Kidney (tissue), 14 donors: ENCODE data around the gene TPO. TPM values are rescaled to one million over a fixed set of nuclear protein-coding genes. Genes with fewer than 3 reads are reported as not detected.

Source experiments
- DNase-seq, 5 donors: peaks; one replicate each; pipeline ENCODE4 v3.0.0-alpha.2; 2013 to 2020
- FAIRE-seq: peaks from 2 replicates; lab custom pipeline; 2012; peaks lifted over from hg19 to GRCh38; lab: Jason Lieb, UNC
- H3K27ac ChIP-seq, 2 donors: one replicate each; pipeline ENCODE4 v1.7.0; 2013; ENCODE audit warnings: low read depth in 2 of 2, low read length in 2 of 2, inconsistent platforms in 1 of 2
- H3K27me3 ChIP-seq: one replicate; pipeline ENCODE4 v1.7.1; 2013; ENCODE audit warnings: low read length, inconsistent platforms; ENCODE audit not compliant: control insufficient read depth, insufficient read depth
- H3K36me3 ChIP-seq, 3 donors: one replicate each; pipeline versions ENCODE4 v1.7.0 to v1.7.1; 2013; ENCODE audit warnings: low read length in 3 of 3, control low read depth in 1 of 3, inconsistent platforms in 1 of 3; ENCODE audit not compliant: insufficient read depth in 3 of 3, control insufficient read depth in 2 of 3
- H3K4me1 ChIP-seq, 3 donors: one replicate each; pipeline versions ENCODE4 v1.7.0 to v1.7.1; 2013; ENCODE audit warnings: low read length in 3 of 3, inconsistent platforms in 1 of 3, low read depth in 1 of 3; ENCODE audit not compliant: control insufficient read depth in 2 of 3, insufficient read depth in 2 of 3
- H3K4me3 ChIP-seq, 3 donors: one replicate each; pipeline versions ENCODE4 v1.7.0 to v1.8.1; 2013; ENCODE audit warnings: low read length in 3 of 3, control low read depth in 1 of 3, inconsistent platforms in 1 of 3
- H3K9ac ChIP-seq, 3 donors: one replicate each; pipeline versions ENCODE4 v1.7.0 to v1.7.1; 2013; ENCODE audit warnings: low read length in 3 of 3, control low read depth in 1 of 3, inconsistent platforms in 1 of 3
- H3K9me3 ChIP-seq, 3 donors: one replicate each; pipeline versions ENCODE4 v1.7.0 to v1.7.1; 2013; ENCODE audit warnings: low read length in 3 of 3, control low read depth in 1 of 3, inconsistent platforms in 1 of 3; ENCODE audit not compliant: control insufficient read depth in 2 of 3, insufficient read depth in 1 of 3
- CTCF ChIP-seq: IDR thresholded peaks from 3 replicates; pipeline ENCODE4 v1.5.1; 2012; ENCODE audit warnings: mild to moderate bottlenecking, moderate library complexity, borderline replicate concordance; ENCODE audit not compliant: insufficient read depth; ENCODE audit errors: extremely low read depth
- intact Hi-C: fragments of 100-400 bp; cut with DNase I; formaldehyde crosslinking; loops from one replicate; pipeline ENCODE4 v1.11.1; 2022
- polyA plus RNA-seq: library from polyadenylated mRNA; stranded (reverse); fragments of 350-450 nt; fragmentation: Illumina TruSeq; extraction: RNeasy Lipid Tissue Mini Kit (QIAGEN cat#74804); gene quantifications from one replicate; pipeline ENCODE4 v1.2.3, GENCODE V29; 2014; ENCODE audit warnings: low read depth, low replicate concordance; ENCODE audit not compliant: insufficient read depth
- total RNA-seq: library from RNA; stranded (reverse); fragmentation: NEBNext Ultra II Directional; extraction: Animal tissue kit (Norgen Biotek cat#: 25700); gene quantifications from one replicate; pipeline ENCODE4 v1.2.1, GENCODE V29; 2021
- donor health status: control.
- donor health status: control.
- donor health status: control.
- donor health status: control.
- donor health status: control.
- donor health status: DM: yes; HTN: yes; CAD: no.
- donor health status: Normal renal cell carcinoma (clear cell type).

The TPO gene
- total and polyA plus RNA-seq, 2 donors from 2014 or later: not detected

DNA sequence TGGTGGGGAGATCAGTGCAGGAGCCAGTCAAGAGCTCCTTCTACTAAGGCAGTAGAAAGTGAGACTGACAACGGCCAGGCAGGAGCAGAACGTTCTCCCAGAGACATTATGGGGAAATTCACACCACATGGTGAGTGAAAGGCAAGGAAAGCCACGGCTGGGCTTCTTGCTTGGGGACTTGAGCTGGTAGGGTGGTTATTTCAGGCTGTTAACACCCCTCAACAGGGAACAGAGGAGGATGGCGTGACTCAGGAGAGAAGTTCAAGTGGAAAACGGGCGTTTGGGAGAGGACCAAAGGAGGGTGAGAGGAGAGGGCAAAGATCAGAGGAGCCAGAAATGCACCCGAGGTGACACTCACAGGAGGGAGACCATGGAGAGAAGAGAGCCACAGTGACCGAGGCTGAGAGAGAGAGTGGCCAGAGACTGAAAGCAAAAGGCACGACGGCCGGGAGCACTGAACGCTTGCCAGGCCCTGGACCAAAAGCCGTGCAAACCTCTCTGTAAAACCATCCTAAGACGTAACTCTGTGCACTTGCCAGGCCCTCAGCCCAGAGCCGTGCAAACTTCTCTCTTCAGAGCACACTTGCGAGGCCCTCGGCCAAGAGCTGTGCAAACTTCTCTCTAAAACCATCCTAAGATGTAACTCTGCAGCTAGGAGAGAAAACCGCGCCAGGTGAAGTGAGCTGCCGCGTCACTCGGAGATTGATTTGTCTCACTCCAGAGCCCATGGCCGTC lies 7.7 kb downstream of the TPO start:
- no peak for FAIRE-seq
- Histone ChIP-seq H3K4me3 (no peak overlapping the region), H3K36me3 (no peaks in the 10 kb centered on the region), H3K9me3 (no peaks in the 10 kb centered on the region), H3K27ac (no peak overlapping the region), H3K27me3 (no peaks in the 10 kb centered on the region), H3K4me1 (no peaks in the 10 kb centered on the region), H3K9ac (no peak overlapping the region)
- no peak for TF ChIP-seq CTCF
- no peak for DNase-seq
- intact Hi-C loops: no loop called here

DNA sequence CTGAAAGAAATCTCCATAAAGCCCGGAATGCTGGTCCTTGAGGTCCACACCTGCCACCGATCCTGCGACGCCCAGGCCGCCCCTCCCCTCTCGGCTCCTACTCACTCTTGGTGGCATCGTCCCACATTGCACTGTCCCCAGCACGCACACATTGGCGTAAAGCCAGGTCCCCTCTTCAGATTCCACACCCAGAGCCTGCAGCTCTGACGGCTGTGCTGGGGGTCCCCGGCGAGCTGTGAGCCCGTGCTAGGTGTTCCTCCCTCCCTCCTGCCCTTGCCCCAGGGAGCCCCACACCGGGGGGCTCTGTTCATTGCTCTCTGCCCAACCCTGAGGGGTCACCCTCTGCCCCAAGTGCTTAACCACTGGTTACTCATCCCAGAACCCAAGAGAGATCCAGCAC lies 8.5 kb downstream of the TPO start:
- FAIRE-seq (no peak), DNase-seq (no peak)
- H3K36me3 ChIP-seq: no peaks in the 10 kb centered on the region
- H3K9ac ChIP-seq: no peak overlapping the region
- intact Hi-C loops: no loop called here
- H3K27ac ChIP-seq: no peak overlapping the region
- TF ChIP-seq CTCF: no peak
- H3K27me3 ChIP-seq: no peaks in the 10 kb centered on the region
- H3K4me3 ChIP-seq: no peak overlapping the region
- H3K4me1 ChIP-seq: no peaks in the 10 kb centered on the region
- no peaks in the 10 kb centered on the region for H3K9me3 ChIP-seq

DNA sequence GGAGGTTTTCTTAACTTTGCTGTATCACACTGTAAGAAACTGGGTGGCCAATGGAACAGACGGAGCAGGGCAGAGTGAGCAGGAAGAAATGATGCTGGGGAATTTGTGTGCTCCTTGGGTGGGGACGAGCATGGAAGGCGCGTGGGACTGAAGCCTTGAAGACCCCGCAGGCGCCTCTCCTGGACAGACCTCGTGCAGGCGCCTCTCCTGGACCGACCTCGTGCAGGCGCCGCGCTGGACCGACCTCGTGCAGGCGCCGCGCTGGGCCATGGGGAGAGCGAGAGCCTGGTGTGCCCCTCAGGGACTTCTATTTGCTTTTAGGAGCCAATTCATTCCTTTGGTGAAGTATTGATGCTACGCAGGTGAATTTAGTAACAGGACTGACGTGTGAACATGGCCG lies 8.9 kb downstream of the TPO start:
- Histone ChIP-seq H3K36me3 (no peaks in the 10 kb centered on the region), H3K9me3 (no peaks in the 10 kb centered on the region), H3K27ac (no peak overlapping the region), H3K9ac (no peak overlapping the region), H3K4me3 (no peak overlapping the region), H3K27me3 (no peaks in the 10 kb centered on the region), H3K4me1 (no peaks in the 10 kb centered on the region)
- intact Hi-C loops: no loop called here
- DNase-seq: no peak
- FAIRE-seq: no peak
- TF ChIP-seq CTCF: no peak
